ENCODE data around the gene MCM5.
"Not testable (repeated sequence)": the region's sequence is repeated elsewhere in the genome, so short reads cannot be mapped to it uniquely, and the experiment has no call there.

MCM5 gene

DNA sequence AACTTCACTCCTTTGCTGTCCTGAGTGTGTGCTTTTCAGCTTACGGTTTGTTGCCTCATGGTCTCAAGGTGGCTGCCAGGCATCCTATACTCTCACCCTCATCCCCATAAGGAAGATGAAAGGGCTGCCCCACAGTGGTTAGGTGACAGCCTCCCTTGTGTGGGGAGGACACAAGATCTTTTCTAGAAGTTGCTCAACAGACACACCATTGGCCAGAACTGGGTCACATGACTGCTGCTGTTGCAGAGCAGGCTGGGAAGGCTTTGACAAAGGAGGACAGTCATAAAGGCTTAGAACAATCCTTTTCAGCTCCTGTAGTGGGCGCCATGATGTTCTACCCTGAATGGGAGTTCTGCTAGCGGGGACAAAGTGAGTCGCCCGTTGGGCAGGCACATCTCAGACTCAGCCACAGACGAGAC, 71.0 kb downstream of the MCM5 start:
- Histone ChIP-seq H3K36me3 (ENCODE audit: control insufficient read depth, insufficient read depth, low read length, severe bottlenecking) (no peaks in the 10 kb centered on the region), H3K4me1 (ENCODE audit: control insufficient read depth, insufficient read depth, low read length) (peaks cover 12% of the 10 kb centered on the region), H3K9me3 (ENCODE audit: control insufficient read depth, low read length) (peaks cover 8% of the 10 kb centered on the region), H3K4me3 (ENCODE audit: low read length) (no peak overlapping the region), H3K27me3 (replicated peaks; ENCODE audit: control insufficient read depth, insufficient read depth, low read length) (peaks cover 3% of the 10 kb centered on the region), H3K9ac (ENCODE audit: low read length) (no peak overlapping the region)
- DNase-seq (ENCODE audit: low read depth), result no peak

- not testable (repeated sequence) for DNase-seq (ENCODE audit: low read depth); H3K27me3 ChIP-seq (replicated peaks; ENCODE audit: control insufficient read depth, insufficient read depth, low read length); H3K4me3 ChIP-seq (ENCODE audit: low read length); H3K9me3 ChIP-seq (ENCODE audit: control insufficient read depth, low read length); H3K9ac ChIP-seq (ENCODE audit: low read length); H3K36me3 ChIP-seq (ENCODE audit: control insufficient read depth, insufficient read depth, low read length, severe bottlenecking)
- H3K4me1 ChIP-seq (ENCODE audit: control insufficient read depth, insufficient read depth, low read length), result peaks cover 12% of the 10 kb centered on the region
These were observed 71.6 kb downstream of the MCM5 start for GRCh38 chr22:35471566-35471965.

- Histone ChIP-seq H3K27me3 (replicated peaks; ENCODE audit: control insufficient read depth, insufficient read depth, low read length) (peaks cover 3% of the 10 kb centered on the region), H3K4me1 (ENCODE audit: control insufficient read depth, insufficient read depth, low read length) (peaks cover 10% of the 10 kb centered on the region), H3K4me3 (ENCODE audit: low read length) (no peak overlapping the region), H3K36me3 (ENCODE audit: control insufficient read depth, insufficient read depth, low read length, severe bottlenecking) (no peaks in the 10 kb centered on the region), H3K9ac (ENCODE audit: low read length) (no peak overlapping the region), H3K9me3 (ENCODE audit: control insufficient read depth, low read length) (peaks cover 8% of the 10 kb centered on the region)
- DNase-seq (ENCODE audit: low read depth), result no peak
These were observed 72.5 kb downstream of the MCM5 start for GRCh38 chr22:35472488-35472887.

DNA sequence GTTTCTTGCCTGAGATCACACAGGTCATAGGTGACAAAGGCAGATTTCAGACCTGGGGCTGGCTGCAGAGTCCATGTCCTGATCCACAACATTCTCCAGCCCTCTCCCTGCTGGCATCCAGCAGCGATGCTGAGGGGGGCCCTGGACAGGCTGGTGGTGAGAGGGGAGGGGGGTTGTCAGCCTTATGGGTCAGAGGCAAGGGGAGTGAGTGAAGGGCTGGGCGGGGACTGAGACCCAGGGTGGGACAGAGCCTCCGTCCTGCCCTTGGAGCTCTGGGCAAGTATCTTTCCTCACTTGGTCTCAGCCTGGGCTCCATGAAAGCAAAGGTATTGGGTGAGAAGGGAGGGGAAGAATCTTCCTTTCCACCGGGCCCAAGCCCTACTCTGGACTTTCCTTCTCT, 74.0 kb downstream of the MCM5 start:
- no peaks in the 10 kb centered on the region for H3K36me3 ChIP-seq (ENCODE audit: control insufficient read depth, insufficient read depth, low read length, severe bottlenecking)
- no peak for DNase-seq (ENCODE audit: low read depth)
- peaks cover 10% of the 10 kb centered on the region for H3K4me1 ChIP-seq (ENCODE audit: control insufficient read depth, insufficient read depth, low read length)
- H3K9me3 ChIP-seq (ENCODE audit: control insufficient read depth, low read length), result peaks cover 8% of the 10 kb centered on the region
- peaks cover 8% of the 10 kb centered on the region for H3K27me3 ChIP-seq (replicated peaks; ENCODE audit: control insufficient read depth, insufficient read depth, low read length)
- H3K9ac ChIP-seq (ENCODE audit: low read length), result no peak overlapping the region
- H3K4me3 ChIP-seq (ENCODE audit: low read length), result no peak overlapping the region

Measured in adipocyte (in vitro differentiated cells).